Measurements from ENCODE around the gene LAMA2. TPM values are rescaled to one million over a fixed set of nuclear protein-coding genes. Genes with fewer than 3 reads are reported as not detected.

Gene LAMA2
- total and polyA plus RNA-seq, 2 of the 8 experiments (the other 6 are each of a cell fraction or from before 2014, with no cell fraction given), result 1.3 to 3.8 TPM

DNA sequence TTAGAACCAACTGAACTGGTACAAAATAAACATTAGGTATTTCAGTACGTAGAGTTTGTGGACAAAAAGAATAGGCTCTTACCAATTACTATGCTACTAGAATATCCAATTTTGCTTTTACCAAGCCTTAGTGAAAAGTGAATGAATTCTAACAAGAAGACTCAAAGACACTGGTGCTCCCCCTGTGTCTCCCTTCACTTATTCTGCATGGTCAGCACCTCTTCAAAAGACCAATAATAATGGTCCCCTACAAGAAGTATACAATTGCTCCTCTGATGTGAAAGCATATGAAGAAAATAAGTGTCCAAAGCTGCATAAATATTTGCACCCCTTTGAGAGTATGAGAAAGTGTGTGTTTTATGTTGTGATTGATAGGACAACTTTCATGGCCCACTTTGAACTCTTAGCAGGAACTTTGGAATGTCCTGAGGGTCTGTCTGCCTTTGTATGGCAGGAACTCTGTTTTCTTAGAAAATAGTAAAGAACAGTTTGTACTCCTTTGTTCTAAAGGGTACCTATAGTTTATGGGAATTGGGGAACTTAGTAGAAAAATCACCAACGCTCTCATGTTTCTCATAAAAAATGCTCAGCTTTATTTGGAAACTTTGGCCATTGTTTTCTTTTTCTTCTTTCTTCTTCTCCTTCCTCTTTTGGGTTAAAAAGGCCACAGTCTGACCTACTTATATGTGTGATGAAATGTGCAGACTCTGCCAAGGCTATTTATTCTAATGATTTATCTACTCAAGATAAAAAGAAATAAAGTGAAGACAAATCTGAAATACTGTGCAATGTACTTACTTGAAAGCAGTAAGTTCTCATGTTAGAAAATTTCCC is 352.4 kb downstream of the LAMA2 start:
- Histone ChIP-seq H3K27me3 (replicated peaks in 1 of 4; ENCODE audit: control insufficient read depth in 3 of 4, extremely low read depth in 1 of 4, insufficient read depth in 3 of 4, low read length in 3 of 4) (no peaks in the 10 kb centered on the region), H3K4me1 (replicated peaks in 1 of 4; ENCODE audit: control insufficient read depth in 3 of 4, insufficient read depth in 4 of 4, low read length in 3 of 4) (no peaks in the 10 kb centered on the region), H3K9me3 (ENCODE audit: insufficient read depth in 2 of 2, low read depth in 1 of 2, low read length in 1 of 2) (no peaks in the 10 kb centered on the region), H2BK15ac (ENCODE audit: low read length) (no peak overlapping the region), H3K18ac (ENCODE audit: extremely low read depth, low read length) (no peak overlapping the region), H3K36me3 (ENCODE audit: control insufficient read depth in 2 of 4, insufficient read depth in 4 of 4, low read length in 3 of 4) (no peaks in the 10 kb centered on the region), H2BK20ac (ENCODE audit: low read length) (no peak overlapping the region), H3K79me2 (ENCODE audit: control insufficient read depth in 1 of 2, insufficient read depth in 2 of 2, low read length in 2 of 2) (no peaks in the 10 kb centered on the region), H2BK120ac (replicated peaks; ENCODE audit: low read depth, low read length) (no peak overlapping the region), H3K23me2 (ENCODE audit: low read depth, low read length) (no peaks in the 10 kb centered on the region), H4K8ac (ENCODE audit: extremely low read depth, insufficient read depth, low read length) (no peak overlapping the region), H2AK5ac (ENCODE audit: low read depth, low read length) (no peak overlapping the region), H3K23ac (ENCODE audit: insufficient read length) (no peak overlapping the region), H2BK5ac (ENCODE audit: low read depth, low read length) (no peak overlapping the region), H4K20me1 (replicated peaks in 1 of 2; ENCODE audit: control insufficient read depth in 1 of 2, insufficient read depth in 2 of 2, low read length in 2 of 2) (no peaks in the 10 kb centered on the region), H3K14ac (ENCODE audit: insufficient read length) (no peak overlapping the region), H4K5ac (ENCODE audit: insufficient read length, low read depth, low read length) (no peak overlapping the region), H3K79me1 (ENCODE audit: low read depth, low read length) (no peaks in the 10 kb centered on the region), H2BK12ac (ENCODE audit: low read depth, low read length) (no peak overlapping the region), H3K27ac (ENCODE audit: low read depth, low read length) (no peak overlapping the region), H3K4ac (replicated peaks; ENCODE audit: insufficient read length, low read depth, low read length) (no peak overlapping the region), H3K56ac (replicated peaks; ENCODE audit: insufficient read length, low read depth, low read length) (no peak overlapping the region), H4K91ac (replicated peaks; ENCODE audit: insufficient read length, low read length) (no peak overlapping the region), H3K4me3 (ENCODE audit: extremely low read depth in 1 of 4, insufficient read depth in 2 of 4, low read depth in 3 of 4, low read length in 4 of 4) (no peak overlapping the region), H3K9ac (replicated peaks in 1 of 4; ENCODE audit: extremely low read depth in 1 of 4, low read depth in 3 of 4, low read length in 3 of 4) (no peak overlapping the region), H2AFZ (ENCODE audit: low read length) (no peak overlapping the region), H3K4me2 (ENCODE audit: insufficient read depth in 1 of 2, low read depth in 2 of 2, low read length in 2 of 2) (no peak overlapping the region)
- 89% methylated on average over 2 of the region's 2 CpGs; no CpG with 5 or more reads in 1 of the 2 experiments for WGBS, 2 experiments (ENCODE audit: extremely low coverage in 1 of 2, insufficient coverage in 1 of 2, insufficient read length in 1 of 2, insufficient replicate concordance in 2 of 2, low coverage in 1 of 2, low lambda C conversion rate in 2 of 2, missing lambda C conversion rate in 1 of 2)
- ChIA-PET POLR2A (ENCODE audit: partially characterized antibody) (no interaction called here), CTCF (ENCODE audit: partially characterized antibody) (interaction anchor here (0.7 kb wide), 1 partner anchor 17 kb away, joined by 3 read pairs; no protein-coding TSS in a partner anchor)
- FAIRE-seq (no peak), DNase-seq (ENCODE audit: low read depth in 1 of 2, low spot score in 2 of 2) (no peak)
- TF ChIP-seq BCL11A (IDR thresholded peaks at IDR 0.05; ENCODE audit: low read depth in 2 of 2, low read length in 2 of 2) (no peak), BRCA1 (IDR thresholded peaks at IDR 0.05; ENCODE audit: low read depth, low read length) (no peak), RAD21 (IDR thresholded peaks at IDR 0.05 in 1 of 2, conservative IDR thresholded peaks at IDR 0.05 in 1 of 2; ENCODE audit: low read depth in 2 of 2, low read length in 2 of 2) (no peak), ZNF274 (IDR thresholded peaks at IDR 0.05; ENCODE audit: borderline replicate concordance, extremely low read depth, low read length) (no peak), BACH1 (IDR thresholded peaks at IDR 0.05; ENCODE audit: low read length) (no peak), ASH2L (IDR thresholded peaks at IDR 0.05; ENCODE audit: low read length) (no peak), NANOG (IDR thresholded peaks at IDR 0.05; ENCODE audit: insufficient read depth, low read depth, low read length, poor library complexity, severe bottlenecking) (no peak)
